Muscle of arm (tissue), 12 donors: ENCODE measurements around the gene XRCC1. TPM values are rescaled to one million over a fixed set of nuclear protein-coding genes. Genes with fewer than 3 reads are reported as not detected.
A peak's percentile ranks its signal among the peaks of the same experiment; 100 is the strongest.
"Not testable (repeated sequence)": the region's sequence is repeated elsewhere in the genome, so short reads cannot be mapped to it uniquely, and the experiment has no call there.

Source experiments
- DNase-seq: peaks from one replicate; pipeline ENCODE4 v3.0.0-alpha.2; 2013
- polyA plus RNA-seq, 12 donors: library from polyadenylated mRNA; unstranded; fragments of 120-200 nt; gene quantifications; one replicate each; pipeline ENCODE4 v1.2.1, GENCODE V29; 2013; ENCODE audit not compliant: insufficient read length in 12 of 12

The XRCC1 gene
- polyA plus RNA-seq, 12 donors = 22.0 to 50.6 (median 30.6) TPM; not detected in 1

- no peak for DNase-seq
Observed at GRCh38 chr19:43605875-43606568, 30.7 kb upstream of the XRCC1 start.

- not testable (repeated sequence) for DNase-seq
Observed at GRCh38 chr19:43600326-43600725, 25.0 kb upstream of the XRCC1 start.

- no peak for DNase-seq
Observed at GRCh38 chr19:43599635-43600295, 24.4 kb upstream of the XRCC1 start.

- no peak for DNase-seq
Observed at GRCh38 chr19:43598445-43599240, 23.3 kb upstream of the XRCC1 start.

GRCh38 chr19:43597876-43598275 is 22.5 kb upstream of the XRCC1 start:
- no peak for DNase-seq

GRCh38 chr19:43596842-43597461 is 21.6 kb upstream of the XRCC1 start:
- no peak for DNase-seq

GRCh38 chr19:43595999-43596841 is 20.9 kb upstream of the XRCC1 start, which contains the start of the genes IRGQ and ZNF576:
Gene IRGQ (minus strand): TSS chr19:43596134. CDS start chr19:43595338, 796 bp downstream.
Gene ZNF576 (plus strand): TSS chr19:43596595. CDS start chr19:43597109, 514 bp downstream.
- DNase-seq = peak; percentile 100

DNA sequence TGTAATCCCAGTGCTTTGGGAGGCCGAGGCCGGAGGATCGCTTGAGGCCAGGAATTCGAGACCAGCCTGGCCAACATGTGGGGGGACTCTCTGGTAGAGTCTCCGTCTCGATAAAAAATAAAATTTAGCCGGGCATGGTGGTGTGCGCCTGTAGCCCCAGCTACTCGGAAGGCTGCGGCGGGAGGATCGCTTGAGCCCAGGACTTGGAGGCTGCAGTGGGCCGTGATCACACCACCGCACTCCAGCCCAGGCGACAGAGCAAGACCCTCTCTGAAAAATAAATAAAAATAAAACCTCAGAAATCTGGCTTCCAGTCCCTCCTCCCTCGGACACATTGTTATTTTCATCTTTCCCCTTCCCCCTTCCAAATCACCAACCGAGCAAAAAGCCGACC is 20.3 kb upstream of the XRCC1 start:
- DNase-seq = no peak

GRCh38 chr19:43594710-43595604 is 19.6 kb upstream of the XRCC1 start:
- peak; percentile 55 for DNase-seq

GRCh38 chr19:43594081-43594697 is 18.9 kb upstream of the XRCC1 start:
- no peak for DNase-seq

GRCh38 chr19:43592800-43593350 is 17.5 kb upstream of the XRCC1 start:
- no peak for DNase-seq

DNA sequence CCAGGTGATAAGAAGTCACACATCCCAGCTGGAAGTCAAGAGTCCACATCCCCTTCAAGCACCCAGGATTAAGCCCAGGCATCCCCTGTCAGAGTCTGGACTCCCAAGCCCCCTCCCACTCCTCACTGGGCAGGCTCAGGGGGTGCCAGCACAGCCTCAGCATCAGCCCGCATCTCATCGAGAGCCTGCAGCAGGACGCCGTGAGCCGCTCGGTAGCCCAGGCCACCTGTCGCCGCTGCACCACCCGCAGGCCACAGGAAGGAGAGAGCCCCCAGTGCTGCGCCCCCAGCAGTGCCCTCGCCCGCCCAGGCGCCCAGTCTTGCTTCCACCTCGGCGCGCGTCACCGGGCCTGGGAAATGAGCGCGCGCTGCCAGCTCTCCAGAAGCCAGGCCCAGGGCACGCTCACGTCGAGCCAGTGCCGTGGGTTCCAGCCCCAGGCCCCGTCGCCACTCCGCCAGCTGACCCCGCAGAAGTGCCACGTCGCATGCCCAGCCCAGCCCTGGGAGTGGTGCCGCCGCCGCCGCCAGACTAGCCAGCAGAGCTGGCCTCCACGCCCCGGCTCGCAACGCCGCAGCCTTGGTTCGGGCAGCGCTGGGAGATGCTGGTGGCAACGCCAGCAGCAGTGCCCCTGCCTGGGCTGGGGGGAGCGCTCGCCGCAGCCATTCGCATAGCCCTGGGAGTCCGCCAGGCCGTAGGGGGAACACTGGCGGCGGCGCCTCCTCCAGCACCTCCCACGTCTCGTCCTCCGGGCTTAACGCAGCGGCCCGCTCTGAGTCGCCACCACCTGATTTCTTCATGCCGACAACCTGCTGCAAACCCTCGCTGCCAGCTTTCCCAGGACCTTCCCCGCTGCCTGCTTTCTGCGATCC is 16.8 kb upstream of the XRCC1 start:
- no peak for DNase-seq

GRCh38 chr19:43589678-43590077 is 14.4 kb upstream of the XRCC1 start:
- DNase-seq = no peak

DNA sequence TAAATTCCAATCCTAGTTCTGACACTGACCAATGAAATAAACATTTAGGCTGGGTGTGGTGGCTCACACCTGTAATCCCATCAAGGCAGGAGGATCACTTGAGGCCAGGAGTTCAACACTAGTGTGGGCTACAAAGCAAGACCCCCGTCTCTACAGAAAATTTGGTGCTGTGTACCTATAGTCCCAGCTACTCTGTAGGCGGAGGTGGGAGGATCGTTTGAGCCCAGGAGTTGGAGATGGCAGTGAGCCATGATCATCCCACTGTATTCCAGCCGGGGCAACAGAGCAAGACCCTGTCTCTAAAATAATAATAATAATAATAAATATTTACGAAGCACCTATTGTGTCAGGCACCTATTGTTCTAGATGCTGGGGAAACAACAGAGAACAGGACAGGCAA is 13.9 kb upstream of the XRCC1 start:
- no peak for DNase-seq

GRCh38 chr19:43587029-43587428 is 11.7 kb upstream of the XRCC1 start:
- DNase-seq = not testable (repeated sequence)

DNA sequence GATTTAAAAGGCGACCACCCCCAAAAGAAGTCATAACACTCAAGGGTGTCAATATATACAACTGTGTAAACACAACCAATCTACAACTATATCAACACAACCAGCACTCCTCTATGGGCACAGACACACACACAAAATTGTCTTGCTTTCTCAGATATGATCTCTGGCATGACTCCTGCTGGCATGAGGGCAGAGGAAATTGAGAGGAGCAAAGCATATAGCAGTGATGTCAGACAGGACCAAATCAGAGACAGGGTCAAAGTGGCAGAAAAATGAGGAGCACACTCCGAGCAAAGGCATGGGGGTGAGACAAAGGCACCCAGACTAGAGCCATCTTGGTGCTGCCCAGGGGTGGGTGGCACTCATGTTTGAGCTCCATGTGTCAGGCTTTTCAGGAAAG is 11.0 kb upstream of the XRCC1 start:
- DNase-seq = no peak

- DNase-seq = no peak
Observed at GRCh38 chr19:43584484-43584883, 9.2 kb upstream of the XRCC1 start.

- no peak for DNase-seq
Observed at GRCh38 chr19:43582495-43582894, 7.2 kb upstream of the XRCC1 start.
